Stomach (tissue), 4 donors: Measurements from ENCODE around the gene PRKCE.

Experiments
- CTCF ChIP-seq, 7 experiments: fragments of 450-650 bp in 4 of 7; fragments of 200-600 bp in 3 of 7; sonication (generic) in 3 of 7; IDR thresholded peaks; one replicate each; pipeline ENCODE4 v1.5.1; 2016 to 2019; ENCODE audit warnings: antibody characterized with exemption in 7 of 7, control low read depth in 2 of 7, mild to moderate bottlenecking in 1 of 7
- EP300 ChIP-seq: sonication (generic); formaldehyde crosslinking; IDR thresholded peaks from one replicate; pipeline ENCODE4 v1.6.1; 2017; ENCODE audit warnings: antibody characterized with exemption
- POLR2A ChIP-seq, 4 donors: fragments of 450-650 bp; IDR thresholded peaks; one replicate each; pipeline ENCODE4 v1.6.1; 2016; ENCODE audit warnings: antibody characterized with exemption in 4 of 4, control low read depth in 2 of 4, mild to moderate bottlenecking in 1 of 4, moderate library complexity in 1 of 4
- POLR2AphosphoS5 ChIP-seq, 3 donors: sonication (generic); formaldehyde crosslinking; IDR thresholded peaks; one replicate each; pipeline ENCODE4 v1.6.1; 2016; ENCODE audit warnings: antibody characterized with exemption in 3 of 3

GRCh38 chr2:45834858-45835257, 183.4 kb downstream of the PRKCE start:
- TF ChIP-seq CTCF (IDR thresholded peaks at IDR 0.05) = no peak
- TF ChIP-seq POLR2A (IDR thresholded peaks at IDR 0.05) = no peak
- no peak for TF ChIP-seq POLR2AphosphoS5 (IDR thresholded peaks at IDR 0.05)
- TF ChIP-seq EP300 = no peak
